ENCODE data around the gene FBN2.

DNA sequence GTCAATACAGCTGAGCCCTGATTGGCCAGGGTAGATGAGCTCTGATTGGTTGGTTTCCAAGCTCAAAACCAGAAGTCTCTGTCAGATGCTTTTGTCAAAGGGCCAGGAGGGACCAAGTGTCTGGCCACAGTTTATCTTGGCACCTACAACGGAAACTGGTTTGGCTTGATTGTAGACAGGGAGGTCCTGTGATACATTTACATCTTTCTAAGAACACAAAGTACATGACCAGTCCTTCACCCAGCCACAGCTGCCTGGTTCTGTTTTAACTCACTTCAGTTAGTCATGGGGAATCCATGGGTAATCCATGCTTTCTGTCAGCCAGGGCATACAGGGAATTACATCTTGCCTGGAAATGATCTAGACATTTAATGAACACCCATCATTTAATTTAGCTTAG, 283.3 kb downstream of the FBN2 start:
- TF ChIP-seq POLR2A (IDR thresholded peaks at IDR 0.05; ENCODE audit: low read length): no peak
- TF ChIP-seq GATA1 (IDR thresholded peaks at IDR 0.05; ENCODE audit: low read depth, low read length): no peak
